Activated T-cell treated with anti-CD3 and anti-CD28 coated beads for 48 hours (primary cell): ENCODE data around the gene HADH.

ENCODE experiments used
- DNase-seq: peaks from one replicate; pipeline ENCODE4 v3.0.0-alpha.2; 2020; ENCODE audit warnings: low read depth

Gene HADH

DNA sequence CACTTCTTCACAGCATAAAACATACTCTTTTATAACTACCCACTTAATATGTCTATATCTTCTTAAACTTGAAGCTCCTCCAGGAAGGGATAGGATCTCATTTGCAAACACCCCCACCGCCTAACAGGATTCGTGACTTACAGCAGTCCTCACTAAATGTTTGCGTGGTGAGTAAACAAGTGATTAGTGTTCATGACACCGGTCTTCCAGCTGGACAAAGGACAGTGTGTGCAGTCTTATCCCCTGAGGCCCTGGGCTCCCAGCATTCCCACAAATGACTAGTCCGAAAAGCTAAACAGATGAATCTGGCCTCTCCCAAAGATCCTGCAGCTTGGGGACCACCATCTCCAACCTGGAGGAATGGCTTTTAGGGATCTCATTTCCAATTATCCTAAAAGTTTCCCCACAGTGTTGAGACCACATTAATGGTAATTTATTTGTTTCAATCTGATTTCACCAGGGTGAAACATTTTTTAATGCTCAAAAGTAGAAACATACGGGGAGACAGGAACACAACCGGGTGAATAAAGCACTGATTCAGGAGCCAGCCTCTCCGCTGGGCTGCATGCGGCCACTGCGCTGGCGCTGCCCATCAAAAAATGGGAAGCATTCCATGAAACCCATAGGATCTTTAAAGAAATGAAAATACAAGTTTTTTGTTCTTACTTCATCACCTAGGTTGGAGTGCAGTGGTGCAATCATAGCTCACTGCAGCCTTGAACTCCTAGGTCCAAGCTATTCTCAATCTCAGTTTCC, 69.2 kb downstream of the HADH start:
- no peak for DNase-seq

DNA sequence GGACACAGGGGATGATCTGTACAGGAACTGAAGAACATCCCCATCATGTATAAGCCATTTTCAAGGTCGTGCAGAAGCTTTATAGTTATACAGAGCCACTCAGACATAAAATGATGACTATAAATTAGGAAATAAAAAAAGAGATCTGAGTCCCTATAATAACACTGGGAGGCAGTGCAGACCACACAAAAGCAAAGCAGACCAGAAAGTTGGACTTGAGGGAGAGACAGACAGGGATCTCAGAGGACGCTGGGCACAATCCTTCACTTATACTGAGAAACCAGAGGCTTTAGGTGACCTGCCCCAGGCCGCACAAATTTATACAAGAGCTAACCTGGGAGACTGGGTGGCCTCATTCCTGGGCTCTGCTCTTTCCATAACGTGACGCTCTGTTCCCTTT, 70.5 kb downstream of the HADH start:
- DNase-seq, result no peak

DNA sequence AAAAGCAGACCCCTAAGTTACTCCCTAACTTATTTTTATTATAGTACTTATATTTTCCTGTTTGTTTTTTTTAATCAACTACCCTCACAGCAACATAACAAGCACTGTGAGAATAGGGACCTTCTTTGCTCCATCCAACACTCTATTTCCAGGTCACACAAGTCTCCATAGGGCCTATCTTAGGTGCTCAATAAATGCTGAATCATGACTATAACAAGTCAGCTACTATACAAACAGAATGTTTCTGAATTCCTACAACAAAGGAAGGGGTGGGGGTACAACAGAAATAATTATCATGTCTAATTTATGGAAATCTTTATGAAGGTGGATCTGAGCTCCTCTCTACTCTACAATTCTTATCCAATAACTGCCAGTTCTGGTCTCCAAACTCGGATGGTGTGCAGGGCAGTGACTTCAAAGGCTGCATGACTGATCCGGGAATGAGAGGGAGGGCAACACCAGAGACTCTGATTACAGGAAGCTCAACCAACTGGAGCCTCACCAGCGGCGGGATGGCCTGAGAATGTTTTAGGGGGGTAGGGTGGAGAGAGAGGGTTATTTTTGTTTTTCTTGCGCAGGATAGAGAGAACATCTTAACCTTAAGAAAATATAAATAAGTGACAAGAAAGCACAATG, 71.1 kb downstream of the HADH start:
- no peak for DNase-seq

DNA sequence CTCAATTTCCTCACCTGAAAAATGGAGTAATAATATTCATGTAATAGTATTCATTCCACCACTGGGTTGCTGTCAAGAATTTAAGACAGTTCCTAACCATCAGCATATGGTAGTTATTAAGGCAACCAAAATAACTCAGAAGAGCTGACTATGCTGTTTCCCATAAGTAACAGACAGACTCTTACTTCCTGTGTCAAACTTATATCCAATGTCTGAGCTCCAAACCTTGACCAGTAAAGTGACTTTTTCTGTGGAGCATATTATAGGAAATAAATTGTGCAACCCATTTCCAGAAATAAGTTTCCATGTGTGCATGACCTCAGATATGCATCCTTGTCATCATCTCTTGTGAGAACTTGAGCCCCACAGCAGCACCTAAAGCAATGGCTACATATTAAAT, 78.8 kb downstream of the HADH start:
- no peak for DNase-seq

DNA sequence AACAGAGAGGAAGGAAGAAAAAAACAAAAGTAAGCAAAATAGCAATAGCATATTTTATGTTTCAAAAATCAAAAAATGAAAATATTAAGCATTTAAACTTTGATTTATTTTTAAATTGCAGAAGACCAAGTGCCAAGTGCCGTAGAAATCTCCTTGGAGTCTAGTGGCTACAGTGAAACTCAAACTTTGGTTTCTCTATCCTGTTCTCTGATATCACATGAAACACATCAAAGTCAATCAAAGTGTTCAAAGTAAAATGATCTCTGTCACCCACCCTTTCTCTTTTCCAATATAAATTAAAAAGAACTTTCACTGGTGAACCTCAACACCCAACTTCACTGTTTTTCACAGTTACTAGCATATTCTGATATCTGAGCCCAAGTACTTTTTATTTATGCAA, 81.1 kb downstream of the HADH start:
- DNase-seq, result no peak

DNA sequence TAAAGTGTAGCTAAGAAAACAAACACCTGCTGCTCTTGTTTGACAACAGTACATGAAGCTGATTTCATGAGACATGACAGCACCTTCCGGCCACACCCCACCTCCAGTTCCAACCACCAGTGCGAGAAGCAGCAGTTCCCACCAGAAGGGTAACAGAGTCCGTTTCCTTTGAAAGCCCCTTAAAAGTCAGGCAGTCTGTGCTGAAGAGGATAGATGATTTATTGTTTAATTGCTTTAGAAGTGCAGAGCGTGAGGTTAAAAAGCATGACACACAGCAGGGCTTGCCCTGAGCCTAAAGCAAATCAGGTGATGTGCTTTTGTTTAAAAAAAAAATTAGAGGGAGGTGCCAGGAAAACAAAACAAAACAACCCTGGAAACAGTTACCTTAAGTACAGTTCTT, 82.6 kb downstream of the HADH start:
- peak; percentile 33 for DNase-seq

DNA sequence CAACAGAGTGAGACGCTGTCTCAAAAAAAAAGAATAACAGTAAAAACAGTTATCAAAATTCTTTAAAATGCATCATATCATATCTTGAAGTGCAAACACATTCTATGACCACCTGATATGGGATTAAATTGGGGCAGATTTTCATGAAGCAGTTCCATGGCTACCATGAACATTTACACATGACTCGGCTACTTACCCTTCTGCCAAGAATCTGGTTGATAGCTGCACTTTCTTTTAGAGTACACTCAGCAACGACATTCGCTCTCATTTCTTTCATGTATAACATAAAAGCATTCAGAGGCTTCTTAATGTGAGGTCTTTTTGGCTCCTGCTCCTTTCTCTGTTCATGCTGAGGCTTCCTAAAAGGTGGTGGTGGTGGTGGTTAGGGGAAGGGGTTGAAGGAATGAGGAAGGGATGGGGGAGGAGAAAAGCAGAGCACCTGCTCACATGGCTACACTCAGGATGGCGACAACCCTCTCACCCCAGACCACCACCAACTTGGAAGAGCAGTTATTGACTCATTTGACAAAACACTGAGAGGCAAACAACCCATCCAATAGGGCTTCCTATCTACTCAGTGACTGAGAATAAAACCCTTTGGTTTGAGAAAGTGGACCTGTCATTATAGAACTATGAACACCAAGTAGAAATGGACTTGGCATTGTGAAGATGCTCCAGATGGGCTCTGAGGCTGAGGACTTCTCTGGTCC, 88.5 kb downstream of the HADH start:
- no peak for DNase-seq

DNA sequence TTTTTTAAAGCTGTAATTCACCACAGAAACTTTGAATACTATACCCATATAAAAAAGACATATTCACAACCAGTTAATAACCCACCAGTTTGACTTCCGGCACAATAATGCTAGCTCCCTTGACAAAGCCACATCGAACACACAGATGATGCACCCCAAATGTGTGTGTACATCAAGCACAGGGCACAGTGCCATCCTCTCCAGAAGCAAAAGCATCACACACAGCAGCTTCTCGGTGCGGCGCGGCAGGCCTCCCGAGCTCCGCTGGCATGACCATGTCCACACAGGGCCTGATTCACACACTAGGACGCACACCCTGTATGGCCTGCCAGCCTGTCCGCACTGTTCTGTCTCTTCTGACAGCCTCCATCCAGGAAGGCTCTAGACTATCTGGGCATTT, 91.1 kb downstream of the HADH start:
- peak; percentile 30 for DNase-seq

DNA sequence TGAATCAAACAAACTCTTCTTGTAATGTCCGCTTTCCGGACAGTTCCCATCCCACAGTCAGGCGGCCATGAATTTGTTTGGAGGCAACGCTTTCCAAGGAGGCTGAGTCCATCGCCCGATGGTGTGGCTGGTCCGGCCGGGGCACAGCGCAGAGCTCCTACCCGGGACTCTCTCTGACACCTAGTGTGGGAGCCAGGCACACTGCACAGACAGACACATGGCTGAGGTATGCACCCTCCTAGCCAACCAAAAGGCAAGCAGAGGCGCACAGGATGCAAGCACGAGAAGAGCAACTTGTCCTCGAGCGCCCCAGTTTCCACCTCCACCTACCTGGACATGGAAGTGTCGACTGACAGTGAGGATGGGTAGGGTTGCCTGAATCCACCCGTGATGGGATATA, 91.6 kb downstream of the HADH start:
- no peak for DNase-seq
